SU-DHL-6 (cell line): Measurements from ENCODE around the gene DHFR2.

Experiments used
- EZH2phosphoT487 ChIP-seq: fragments of 200-600 bp; sonication (generic), shearing (Covaris generic); conservative IDR thresholded peaks from 2 replicates; pipeline ENCODE4 v1.6.1; 2018; ENCODE audit warnings: mild to moderate bottlenecking, antibody characterized with exemption, low read length, moderate library complexity, mixed read lengths
- TF ChIP-seq, protein P1 (sequence below): fragments of 200-600 bp; sonication (generic); IDR thresholded peaks from one replicate; pipeline ENCODE4 v1.5.1; 2017; ENCODE audit warnings: antibody characterized with exemption, mild to moderate bottlenecking, low read length, moderate library complexity; ENCODE audit not compliant: insufficient read depth, poor library complexity, severe bottlenecking

DNA sequence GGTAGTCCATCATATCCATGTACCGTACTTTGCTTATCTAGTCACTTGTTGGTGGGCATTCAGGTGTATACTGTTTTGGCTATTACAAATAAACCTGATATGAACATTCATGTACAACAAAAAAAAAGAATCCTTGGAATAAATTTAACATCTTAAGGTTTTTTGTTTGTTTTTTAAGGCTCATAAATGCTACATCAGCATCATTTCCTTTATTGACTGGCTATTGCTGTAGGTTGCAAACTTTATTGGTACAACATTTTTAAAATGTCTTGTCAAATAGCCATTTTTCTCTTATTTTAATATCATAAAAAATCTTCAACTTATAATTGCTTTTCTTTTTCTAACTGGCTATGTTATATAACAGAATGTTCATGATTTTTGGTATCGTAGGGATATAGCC is 16.2 kb downstream of the DHFR2 start:
- TF ChIP-seq, protein P1, sequence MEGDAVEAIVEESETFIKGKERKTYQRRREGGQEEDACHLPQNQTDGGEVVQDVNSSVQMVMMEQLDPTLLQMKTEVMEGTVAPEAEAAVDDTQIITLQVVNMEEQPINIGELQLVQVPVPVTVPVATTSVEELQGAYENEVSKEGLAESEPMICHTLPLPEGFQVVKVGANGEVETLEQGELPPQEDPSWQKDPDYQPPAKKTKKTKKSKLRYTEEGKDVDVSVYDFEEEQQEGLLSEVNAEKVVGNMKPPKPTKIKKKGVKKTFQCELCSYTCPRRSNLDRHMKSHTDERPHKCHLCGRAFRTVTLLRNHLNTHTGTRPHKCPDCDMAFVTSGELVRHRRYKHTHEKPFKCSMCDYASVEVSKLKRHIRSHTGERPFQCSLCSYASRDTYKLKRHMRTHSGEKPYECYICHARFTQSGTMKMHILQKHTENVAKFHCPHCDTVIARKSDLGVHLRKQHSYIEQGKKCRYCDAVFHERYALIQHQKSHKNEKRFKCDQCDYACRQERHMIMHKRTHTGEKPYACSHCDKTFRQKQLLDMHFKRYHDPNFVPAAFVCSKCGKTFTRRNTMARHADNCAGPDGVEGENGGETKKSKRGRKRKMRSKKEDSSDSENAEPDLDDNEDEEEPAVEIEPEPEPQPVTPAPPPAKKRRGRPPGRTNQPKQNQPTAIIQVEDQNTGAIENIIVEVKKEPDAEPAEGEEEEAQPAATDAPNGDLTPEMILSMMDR: no peak
- TF ChIP-seq EZH2phosphoT487: no peak
